ENCODE results near the gene OR9A2. TPM values are rescaled to one million over a fixed set of nuclear protein-coding genes. Genes with fewer than 3 reads are reported as not detected.

The OR9A2 gene
- total RNA-seq, 2 donors from 2014 or later: not detected

DNA sequence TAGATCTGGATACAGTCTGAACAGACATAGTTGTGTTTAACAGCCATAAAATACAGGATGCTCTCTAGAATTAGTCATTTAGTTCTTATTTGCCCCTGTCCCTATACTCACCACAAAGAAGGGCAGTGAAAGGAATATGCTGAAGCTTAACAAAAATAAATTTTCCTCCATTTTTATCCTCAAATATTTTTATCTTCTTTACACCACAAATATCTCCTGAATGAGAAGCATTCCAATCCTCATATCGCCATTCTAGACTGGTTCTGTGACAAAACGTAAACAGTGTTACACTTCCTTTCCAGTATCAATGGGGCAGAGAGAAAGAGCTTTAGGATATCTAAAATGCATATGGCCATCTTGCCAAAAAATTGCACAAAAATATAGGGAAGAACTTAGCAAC lies 1.6 kb downstream of the OR9A2 start:
- intact Hi-C loops (cut with DNase I): no loop called here
- DNase-seq: no peak
- ATAC-seq: no peak

DNA sequence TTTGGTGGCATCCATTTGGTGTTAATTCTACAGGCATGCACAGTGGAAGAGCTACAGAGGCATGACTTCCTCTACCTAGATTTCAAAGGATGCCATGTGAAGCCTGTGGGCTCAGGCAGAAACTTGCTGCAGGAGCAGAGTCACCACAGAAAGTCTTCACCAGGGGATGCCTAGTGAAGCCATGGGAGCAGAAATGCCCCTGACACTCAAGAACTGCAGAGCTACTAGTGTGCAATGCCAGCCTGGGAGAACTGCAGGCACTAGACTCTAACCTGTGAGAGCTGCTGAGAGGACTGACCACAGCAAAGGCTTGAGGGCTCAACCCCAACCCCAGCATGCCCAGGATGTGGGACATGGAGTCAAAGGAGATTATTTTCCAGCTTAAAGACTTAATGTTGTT lies 3.9 kb downstream of the OR9A2 start:
- intact Hi-C loops (cut with DNase I): no loop called here
- DNase-seq (no peak), ATAC-seq (no peak)

DNA sequence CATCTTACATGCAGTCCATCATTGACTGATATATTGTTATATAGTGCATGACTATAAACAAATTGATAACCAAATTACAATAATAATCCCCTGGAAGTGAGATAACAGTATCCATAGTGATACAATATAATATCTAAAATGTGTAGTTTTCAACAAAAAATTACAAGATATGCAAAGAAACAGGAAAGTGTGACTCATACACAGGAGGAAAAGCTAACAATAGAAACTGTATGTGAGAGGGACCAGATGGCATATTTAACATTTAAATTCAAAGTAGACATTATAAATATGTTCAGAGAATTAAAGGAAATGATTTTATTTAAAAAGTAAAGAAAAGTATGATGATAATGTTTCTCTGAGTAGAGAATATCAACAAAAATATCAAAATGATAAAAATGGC lies 8.0 kb downstream of the OR9A2 start:
- ATAC-seq: no peak
- DNase-seq: no peak
- intact Hi-C loops (cut with DNase I): no loop called here

DNA sequence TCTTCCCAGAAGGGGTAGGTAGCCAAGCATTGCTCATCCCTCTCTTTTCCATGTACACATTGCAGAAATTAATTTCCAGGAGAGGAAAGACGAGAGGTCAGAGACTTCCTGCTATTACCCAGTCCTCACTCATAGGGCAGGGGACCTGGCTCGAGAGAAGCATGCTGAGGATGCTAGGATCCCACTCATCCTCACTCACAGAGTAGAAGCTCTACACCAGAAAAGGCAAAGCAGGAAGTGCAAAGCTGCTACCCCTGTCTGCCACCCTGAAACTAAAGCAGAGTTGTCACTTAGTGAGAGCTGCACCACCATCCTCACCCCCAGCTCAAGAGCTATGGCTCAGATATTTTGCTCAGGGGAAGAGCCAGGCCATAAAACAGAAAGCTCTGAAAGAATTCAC lies 9.9 kb downstream of the OR9A2 start:
- no peak for DNase-seq
- intact Hi-C loops (cut with DNase I): no loop called here
- no peak for ATAC-seq

DNA sequence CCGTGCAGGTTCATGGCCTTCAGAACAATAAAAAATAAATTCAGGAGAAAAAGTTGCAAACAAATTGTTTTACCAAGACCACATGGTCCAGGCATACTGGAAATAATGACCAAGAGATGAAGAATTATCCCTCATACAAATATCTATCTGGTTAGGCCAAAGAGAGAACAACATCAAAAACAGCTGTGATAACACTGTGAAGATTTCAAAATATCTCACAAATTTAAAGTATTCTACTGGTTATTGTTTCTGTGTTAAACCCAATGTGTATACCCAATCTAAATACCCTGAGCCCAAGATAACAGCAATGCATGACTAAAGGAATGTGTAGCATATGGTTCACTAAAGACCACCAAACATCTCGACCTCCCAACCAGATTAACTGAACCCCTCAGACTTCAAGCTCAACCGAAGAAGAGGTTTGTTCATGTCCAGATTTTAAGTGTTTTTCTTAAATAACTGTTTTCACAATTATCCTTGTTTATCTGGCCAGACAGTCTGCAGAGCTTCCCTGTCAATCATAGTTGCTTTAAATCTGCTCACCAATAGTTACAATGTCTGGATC lies 10.9 kb downstream of the OR9A2 start:
- ATAC-seq: no peak
- intact Hi-C loops (cut with DNase I): no loop called here

DNA sequence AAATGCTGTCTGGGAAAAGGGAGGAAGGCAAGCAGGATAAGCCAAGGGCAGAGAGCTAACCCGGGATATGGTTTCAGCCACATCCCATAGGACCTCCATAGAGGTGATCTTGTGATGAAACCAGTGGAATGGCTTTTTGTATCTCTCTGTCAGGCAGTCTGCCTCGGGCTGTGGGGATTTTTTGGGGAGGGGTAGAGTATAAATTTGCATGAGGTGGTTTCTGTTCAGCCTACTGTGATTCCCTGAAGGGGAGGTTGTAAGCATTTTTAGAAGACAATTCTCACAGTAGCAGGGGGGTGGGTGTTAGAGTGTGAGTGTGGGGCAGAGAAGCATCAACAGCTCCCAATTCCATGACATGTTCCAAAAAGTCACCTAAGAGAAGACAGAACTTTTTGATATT lies 11.8 kb downstream of the OR9A2 start:
- ATAC-seq (no peak), DNase-seq (no peak)
- intact Hi-C loops (cut with DNase I): no loop called here

More for the DNA sequence above, 10.9 kb downstream of the OR9A2 start:
- no peak for DNase-seq

DNA sequence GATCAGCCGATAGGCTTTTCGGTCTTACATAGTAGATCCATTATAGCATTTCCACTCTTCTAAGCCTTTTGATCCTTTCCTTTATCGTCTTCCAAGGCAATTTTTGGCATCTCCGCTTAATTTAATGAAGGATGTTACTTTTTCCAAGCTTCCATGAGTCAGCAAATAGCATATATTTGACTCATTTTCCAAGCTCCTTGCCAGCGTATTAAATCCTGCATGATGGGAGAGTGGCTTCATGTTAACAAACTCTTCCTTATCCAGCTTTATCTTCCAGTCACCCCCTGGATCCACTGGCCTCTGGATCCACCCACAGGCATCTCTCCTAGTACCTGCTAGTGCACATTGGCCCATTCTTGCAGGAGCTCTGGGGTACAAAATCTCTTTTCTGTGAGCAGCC lies 13.0 kb downstream of the OR9A2 start:
- ATAC-seq (peak; percentile 53 to 92), DNase-seq (no peak)
- intact Hi-C loops (cut with DNase I): no loop called here

DNA sequence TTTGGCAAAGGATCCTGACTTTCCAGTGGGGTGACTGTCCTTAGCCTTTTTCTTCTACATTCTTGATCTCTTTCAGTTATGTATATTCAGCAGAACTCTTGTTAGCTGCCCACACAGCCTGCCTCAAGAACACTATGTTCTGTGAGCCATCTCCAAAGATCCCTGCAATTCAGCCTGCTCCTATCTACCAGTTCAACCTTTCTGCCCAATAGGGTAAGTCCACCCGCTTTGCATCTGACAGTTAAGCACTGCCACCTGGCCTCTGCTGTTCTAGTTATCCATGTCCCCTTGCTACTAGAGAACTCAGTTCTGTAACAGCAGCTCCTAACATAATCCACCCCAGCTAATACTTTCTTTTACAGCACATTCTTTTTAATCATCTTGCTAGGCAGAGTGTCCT lies 13.5 kb downstream of the OR9A2 start:
- intact Hi-C loops (cut with DNase I): no loop called here
- peak in 1 of 2 donors; percentile 44 for ATAC-seq
- no peak for DNase-seq

DNA sequence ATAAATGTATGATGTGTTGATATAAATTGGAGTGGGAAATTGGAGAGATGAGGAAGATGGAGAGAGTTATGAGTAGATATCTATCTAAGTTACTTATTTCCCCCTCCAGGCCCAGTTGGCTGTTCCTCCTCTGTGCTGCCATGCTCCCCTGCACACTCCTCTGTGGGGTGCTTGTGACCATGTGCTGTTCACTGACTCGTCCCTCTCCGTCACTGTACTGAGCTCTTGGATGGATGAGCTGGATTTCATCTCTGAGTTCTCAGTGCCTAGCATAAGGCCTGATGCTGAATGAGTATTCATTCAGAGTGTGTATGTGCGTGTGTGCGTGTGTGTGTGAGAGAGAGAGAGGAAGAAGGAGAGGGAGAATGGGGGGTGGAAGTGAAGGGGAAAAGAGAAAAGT lies 14.5 kb downstream of the OR9A2 start:
- intact Hi-C loops (cut with DNase I): no loop called here
- ATAC-seq: no peak
- DNase-seq: no peak

DNA sequence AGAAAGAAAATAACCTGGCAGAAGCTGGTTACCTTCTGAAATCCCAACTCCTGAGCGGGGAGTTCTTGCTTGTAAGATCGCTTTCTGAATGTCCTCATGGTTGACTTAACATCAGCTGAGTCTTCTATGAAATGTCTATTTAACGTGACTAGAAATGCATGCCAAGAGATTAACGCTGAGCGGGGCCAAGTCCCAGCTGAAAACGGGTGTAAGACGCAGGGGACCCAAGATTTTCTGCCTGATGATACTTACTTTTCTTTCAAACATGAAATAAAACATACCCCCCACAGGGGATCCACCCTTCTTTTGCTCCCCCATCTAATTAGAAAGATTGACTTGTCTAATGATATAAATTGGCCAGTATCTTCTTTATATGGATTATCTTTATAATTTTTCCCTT lies 14.9 kb downstream of the OR9A2 start:
- DNase-seq (no peak), ATAC-seq (no peak)
- intact Hi-C loops (cut with DNase I): no loop called here

DNA sequence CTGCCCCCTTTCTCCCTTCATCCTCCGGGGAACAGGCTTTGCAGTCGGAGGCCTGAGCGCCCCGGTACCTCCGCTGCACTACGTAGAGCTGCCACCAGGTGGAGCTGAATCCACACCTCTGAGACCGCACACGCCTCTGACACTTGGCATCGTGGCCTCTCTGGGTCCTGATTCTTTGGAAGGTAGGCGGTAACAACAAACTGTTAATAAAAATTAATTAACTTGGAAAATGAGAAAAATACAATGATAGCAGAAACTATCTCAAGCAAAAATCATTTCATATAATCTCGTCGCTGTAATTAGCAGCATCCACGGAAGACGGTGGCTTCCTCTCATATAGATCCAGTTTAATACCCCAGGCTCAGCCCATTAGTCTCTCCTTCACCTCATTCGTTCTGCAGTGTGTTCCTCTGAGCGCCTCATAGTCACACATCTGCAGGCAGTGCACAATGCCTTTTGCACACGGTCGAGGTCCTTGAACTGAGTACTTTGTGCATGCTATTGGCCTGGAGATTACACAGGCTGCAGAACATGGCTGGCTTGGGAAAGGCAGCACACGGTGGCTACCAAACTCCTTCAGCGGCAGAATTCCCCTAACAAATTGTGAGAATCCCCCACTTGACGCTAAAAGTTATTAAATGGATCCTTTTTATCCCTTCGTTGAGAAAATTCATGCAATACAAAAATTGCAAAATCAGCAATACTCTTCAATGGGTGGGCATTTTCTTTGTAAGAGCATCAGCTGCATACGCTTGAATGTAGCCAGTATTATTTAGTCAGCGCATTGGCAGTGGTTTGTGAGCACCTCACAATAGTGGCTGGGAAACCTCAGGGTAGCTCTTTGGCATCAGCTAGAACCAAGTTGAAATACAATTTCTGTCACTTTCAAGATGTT lies 18.7 kb downstream of the OR9A2 start:
- intact Hi-C loops (cut with DNase I): loop anchor here (1.0 to 10.0 kb wide), 4 partner anchors 123 to 207 kb away; partner anchors contain the start of genes EPHB6 (in 1 of the 2) and TRPV6 (in 1 of the 2)
- DNase-seq (peak; percentile 81), ATAC-seq (peak; percentile 89 to 92)

DNA sequence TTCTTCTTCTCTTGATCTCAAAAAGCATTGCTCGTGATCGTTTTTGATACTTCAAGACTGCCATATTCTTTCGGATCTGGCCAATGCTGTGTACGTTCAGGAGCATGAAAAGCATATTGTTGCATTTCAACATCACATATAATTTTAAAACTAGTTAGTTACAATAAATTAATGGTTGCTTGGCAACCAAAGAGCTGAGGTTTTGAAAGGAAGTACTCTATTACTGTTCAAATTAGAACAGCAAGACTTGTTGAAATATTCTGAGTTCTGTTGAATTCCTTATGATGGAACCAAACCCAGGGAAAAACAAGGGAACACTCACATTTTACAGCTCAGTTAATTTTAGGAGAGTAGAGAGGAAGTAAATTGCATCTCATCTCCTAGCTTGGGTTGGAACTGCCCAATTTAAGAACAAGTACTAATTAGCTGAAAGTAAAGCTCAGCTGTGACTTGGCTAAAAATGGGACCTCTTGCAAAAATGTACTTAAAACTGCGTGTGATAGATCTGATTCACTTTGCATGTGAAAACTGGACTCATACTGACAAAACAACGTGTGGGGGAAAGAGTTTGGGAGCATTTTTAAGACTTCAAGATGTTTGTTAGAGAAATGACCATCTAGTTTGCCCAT lies 21.2 kb downstream of the OR9A2 start:
- ATAC-seq: no peak
- intact Hi-C loops (cut with DNase I): loop anchor here (10.0 kb wide), 2 partner anchors 121 to 151 kb away; partner anchors contain the start of genes EPHB6 (in 1 of the 2) and TRPV6 (in 1 of the 2)
- no peak for DNase-seq

DNA sequence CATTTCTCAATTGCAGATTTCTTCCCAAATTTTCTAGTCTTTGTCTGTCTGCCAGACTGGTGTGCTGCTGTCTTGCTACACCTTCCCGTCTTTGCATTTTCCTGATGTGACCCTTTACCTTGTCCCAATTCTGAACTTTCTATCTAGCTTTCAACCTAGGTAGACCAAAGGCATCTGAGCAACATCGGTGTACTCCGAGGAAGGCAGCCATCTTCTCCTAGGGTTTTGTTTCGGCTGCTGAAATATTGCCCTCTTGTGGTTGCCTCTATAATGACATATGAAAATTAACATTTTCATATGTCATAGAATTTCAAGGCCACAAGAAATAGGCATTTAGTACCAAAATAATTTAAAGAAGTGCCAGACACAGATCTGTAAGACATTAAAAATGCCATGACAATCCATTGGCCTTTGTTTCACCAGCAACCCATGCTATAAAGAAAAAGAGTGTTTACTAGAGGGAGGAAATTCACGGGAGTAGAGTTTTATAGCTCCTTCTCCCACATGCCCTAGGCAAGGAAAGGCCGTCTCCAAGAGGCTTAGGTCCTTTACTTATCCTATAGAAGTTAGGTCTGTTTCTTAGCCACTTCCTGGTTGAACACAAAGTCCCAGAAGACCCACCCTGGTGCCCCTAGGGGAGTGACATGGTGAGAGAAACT lies 23.4 kb downstream of the OR9A2 start:
- DNase-seq: no peak
- ATAC-seq: peak; percentile 53 to 58
- intact Hi-C loops (cut with DNase I): loop anchor here (2.0 to 10.0 kb wide), 3 partner anchors 119 to 149 kb away; partner anchors contain the start of genes EPHB6 (in 2 of the 2) and TRPV6 (in 1 of the 2)

DNA sequence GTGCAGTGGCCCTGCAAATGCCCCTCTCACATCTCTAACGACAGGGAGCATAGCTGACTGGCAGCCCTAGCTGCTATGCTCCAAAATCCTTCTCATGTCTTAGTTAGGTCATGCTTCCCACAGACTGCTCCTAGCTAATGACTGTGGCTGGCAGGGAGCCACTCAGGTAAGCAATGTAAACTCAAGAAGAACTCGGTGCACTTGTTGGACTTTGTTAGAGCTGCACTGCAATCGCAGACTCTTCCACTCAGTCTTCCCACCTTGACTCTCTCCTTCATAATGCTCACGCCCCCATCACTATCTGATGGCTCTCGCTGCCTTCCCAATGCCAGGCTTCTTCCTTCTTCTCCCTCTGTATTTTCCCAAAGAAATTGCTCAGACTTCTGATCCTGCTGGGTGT lies 24.0 kb downstream of the OR9A2 start:
- intact Hi-C loops (cut with DNase I): loop anchor here (2.0 to 10.0 kb wide), 3 partner anchors 118 to 148 kb away; partner anchors contain the start of genes EPHB6 (in 2 of the 2) and TRPV6 (in 1 of the 2)
- DNase-seq: no peak
- ATAC-seq: no peak

DNA sequence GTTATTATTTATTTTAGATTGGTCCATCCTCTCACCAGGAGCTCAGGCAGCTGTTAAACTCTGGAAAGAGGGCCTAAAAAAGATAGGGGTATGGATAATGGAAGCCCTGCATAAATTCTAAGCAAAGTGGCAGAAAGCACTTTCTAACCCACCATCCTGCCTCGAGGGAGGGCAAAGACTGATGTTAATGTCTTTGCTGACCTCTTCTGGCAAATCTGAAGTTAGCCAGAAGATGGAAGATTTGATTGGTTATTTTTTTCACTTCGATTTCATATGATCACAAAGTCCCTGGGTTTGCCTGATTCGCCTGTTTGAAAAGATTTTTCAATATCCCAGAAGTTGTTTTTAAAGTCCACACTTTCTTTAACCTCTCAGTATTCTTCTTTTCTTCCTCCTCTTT lies 24.8 kb downstream of the OR9A2 start:
- intact Hi-C loops (cut with DNase I): loop anchor here (2.0 to 10.0 kb wide), 3 partner anchors 117 to 147 kb away; partner anchors contain the start of genes EPHB6 (in 2 of the 2) and TRPV6 (in 1 of the 2)
- DNase-seq: no peak
- ATAC-seq: no peak

DNA sequence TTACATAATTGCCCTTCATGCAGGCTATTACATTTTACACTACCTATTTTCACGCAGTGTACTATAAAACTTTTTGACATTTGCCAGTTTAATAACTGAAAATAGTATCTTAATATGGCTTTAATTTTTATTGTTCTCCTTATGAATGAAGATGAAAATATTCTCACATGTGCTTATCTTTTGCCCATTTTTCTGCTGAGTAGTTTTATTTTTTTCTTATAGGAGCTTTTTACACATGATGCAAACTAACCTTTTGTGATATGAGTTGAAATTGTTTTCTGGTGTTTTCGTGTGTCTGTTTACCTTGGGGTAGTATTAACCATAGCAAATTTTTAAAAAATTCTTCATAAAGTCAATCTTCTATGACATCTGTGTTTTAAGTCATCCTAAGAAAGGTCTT lies 26.3 kb downstream of the OR9A2 start:
- intact Hi-C loops (cut with DNase I): loop anchor here (10.0 kb wide), 2 partner anchors 116 to 146 kb away; partner anchors contain the start of genes EPHB6 (in 1 of the 2) and TRPV6 (in 1 of the 2)
- no peak for ATAC-seq
- DNase-seq: no peak

DNA sequence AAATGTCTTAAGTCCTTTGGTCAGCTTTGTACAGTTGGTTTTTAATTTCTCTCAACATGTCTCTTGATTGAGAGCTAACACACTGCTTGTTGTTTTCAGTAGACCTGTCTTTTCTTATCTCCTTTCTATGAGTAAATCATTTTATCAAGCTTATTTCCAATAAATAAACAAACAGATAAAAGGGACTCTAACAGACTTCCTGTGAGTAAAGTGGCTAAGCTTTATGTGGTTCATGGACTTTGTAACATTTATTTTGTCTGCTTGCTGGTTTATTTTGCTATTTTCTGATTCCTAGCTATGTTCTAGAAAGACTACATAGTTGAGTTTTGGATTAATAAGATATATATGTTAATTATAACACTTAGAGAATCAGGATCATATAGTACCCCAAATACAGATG lies 27.1 kb downstream of the OR9A2 start:
- ATAC-seq (no peak), DNase-seq (no peak)
- intact Hi-C loops (cut with DNase I): loop anchor here (10.0 kb wide), 2 partner anchors 115 to 145 kb away; partner anchors contain the start of genes EPHB6 (in 1 of the 2) and TRPV6 (in 1 of the 2)

DNA sequence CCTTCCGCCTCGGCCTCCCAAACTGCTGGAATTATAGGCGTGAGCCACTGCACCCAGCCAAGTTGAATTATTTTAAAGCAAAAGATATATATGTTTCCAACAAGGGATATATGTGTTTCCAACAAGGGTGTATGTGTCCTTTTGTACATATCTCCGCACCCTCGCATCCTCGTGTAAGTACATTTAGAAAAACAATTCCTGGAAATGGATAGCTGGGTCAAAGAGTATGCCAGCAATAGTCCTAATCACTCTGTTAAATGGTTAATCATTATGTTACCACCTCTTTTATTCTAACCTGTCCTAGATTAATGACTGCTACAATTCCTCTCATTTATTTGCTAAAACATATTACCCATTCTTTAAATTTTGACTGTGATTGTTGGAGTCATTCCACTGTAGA lies 28.0 kb downstream of the OR9A2 start:
- DNase-seq: no peak
- intact Hi-C loops (cut with DNase I): no loop called here
- ATAC-seq: no peak

DNA sequence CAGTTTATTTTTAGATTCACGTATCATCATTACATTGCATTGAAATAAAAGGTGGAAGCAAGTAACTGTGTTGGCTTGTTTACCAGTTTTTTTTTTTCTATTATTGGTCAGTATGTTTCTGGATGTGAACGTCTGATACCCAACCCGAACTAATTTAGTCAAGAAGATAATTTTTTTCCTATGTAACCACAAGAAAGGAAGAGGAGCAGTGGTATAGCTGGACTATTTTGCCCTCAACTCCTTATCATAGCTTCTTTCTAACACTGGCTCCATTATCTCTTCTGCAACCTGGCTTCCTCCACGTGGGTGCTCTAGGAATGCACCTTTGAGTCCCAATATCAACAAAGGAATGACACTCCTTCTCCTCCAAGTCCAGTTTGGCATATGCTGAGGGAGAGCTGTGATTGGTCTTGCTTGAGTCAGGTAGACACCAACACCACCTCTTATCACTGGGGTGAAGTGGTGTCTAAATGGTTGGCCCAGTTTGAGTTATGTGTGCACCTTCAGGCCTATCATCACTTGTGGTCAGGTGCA lies 29.4 kb downstream of the OR9A2 start:
- intact Hi-C loops (cut with DNase I): no loop called here
- ATAC-seq: no peak
- DNase-seq: no peak
